Esophagus squamous epithelium (tissue), 5 donors: ENCODE results near the gene IFRD1. TPM values are rescaled to one million over a fixed set of nuclear protein-coding genes. Genes with fewer than 3 reads are reported as not detected.

Source experiments
- DNase-seq: peaks from one replicate; lab custom pipeline; 2025; lab: John Stamatoyannopoulos, UW
- H3K27ac ChIP-seq, 4 donors: fragments of 200-600 bp; sonication (generic); one replicate each; pipeline ENCODE4 v1.5.1; 2016 to 2019; ENCODE audit warnings: mild to moderate bottlenecking in 1 of 4
- H3K27me3 ChIP-seq, 4 donors: fragments of 200-600 bp; sonication (generic); 1 replicate in 3 of 4; 2 replicates in 1 of 4; pipeline versions ENCODE4 v1.5.1 to v1.6.0; 2017 to 2021; ENCODE audit warnings: antibody characterized with exemption in 1 of 4
- H3K36me3 ChIP-seq, 3 donors: fragments of 200-600 bp; sonication (generic); one replicate each; pipeline ENCODE4 v1.5.1; 2016 to 2019
- H3K4me1 ChIP-seq, 3 donors: fragments of 200-600 bp; sonication (generic); one replicate each; pipeline ENCODE4 v1.5.1; 2017 to 2019
- H3K4me3 ChIP-seq, 4 donors: fragments of 200-600 bp; sonication (generic); 1 replicate in 3 of 4; 2 replicates in 1 of 4; pipeline ENCODE4 v1.5.1; 2016 to 2019; ENCODE audit warnings: mild to moderate bottlenecking in 2 of 4, moderate library complexity in 1 of 4
- H3K9me3 ChIP-seq, 3 donors: fragments of 200-600 bp; sonication (generic); one replicate each; pipeline ENCODE4 v1.5.1; 2016 to 2019
- POLR2A ChIP-seq, 4 donors: fragments of 450-650 bp; IDR thresholded peaks; one replicate each; pipeline ENCODE4 v1.6.1; 2017; ENCODE audit warnings: antibody characterized with exemption in 4 of 4, mild to moderate bottlenecking in 4 of 4, moderate library complexity in 3 of 4
- WGBS, 2 donors: methylation state at CpG; one replicate each; pipeline ENCODE4 v1.1.5; 2018; 5-methylcytosine and 5-hydroxymethylcytosine counted together
- intact Hi-C: fragments of 100-400 bp; cut with DNase I; formaldehyde crosslinking; loops from one replicate; pipeline ENCODE4 v1.15.0; 2022
- total RNA-seq, 4 donors: library from RNA; depleted of rRNA; stranded (reverse); fragments of >200 nt; gene quantifications; one replicate each; pipeline ENCODE4 v1.1.0, GENCODE V29; 2016
- TF ChIP-seq, protein P1 (sequence below), 6 experiments: fragments of 450-650 bp in 4 of 6; fragments of 200-600 bp in 2 of 6; sonication (generic) in 2 of 6; IDR thresholded peaks; one replicate each; pipeline ENCODE4 v1.5.1; 2016 to 2019; ENCODE audit warnings: antibody characterized with exemption in 6 of 6, mild to moderate bottlenecking in 4 of 6, moderate library complexity in 4 of 6
- donor health status: DM: yes; HTN: yes; CAD: no.

IFRD1 gene
- total RNA-seq, 4 donors from 2014 or later = 19.4 to 52.1 (median 31.1) TPM

DNA sequence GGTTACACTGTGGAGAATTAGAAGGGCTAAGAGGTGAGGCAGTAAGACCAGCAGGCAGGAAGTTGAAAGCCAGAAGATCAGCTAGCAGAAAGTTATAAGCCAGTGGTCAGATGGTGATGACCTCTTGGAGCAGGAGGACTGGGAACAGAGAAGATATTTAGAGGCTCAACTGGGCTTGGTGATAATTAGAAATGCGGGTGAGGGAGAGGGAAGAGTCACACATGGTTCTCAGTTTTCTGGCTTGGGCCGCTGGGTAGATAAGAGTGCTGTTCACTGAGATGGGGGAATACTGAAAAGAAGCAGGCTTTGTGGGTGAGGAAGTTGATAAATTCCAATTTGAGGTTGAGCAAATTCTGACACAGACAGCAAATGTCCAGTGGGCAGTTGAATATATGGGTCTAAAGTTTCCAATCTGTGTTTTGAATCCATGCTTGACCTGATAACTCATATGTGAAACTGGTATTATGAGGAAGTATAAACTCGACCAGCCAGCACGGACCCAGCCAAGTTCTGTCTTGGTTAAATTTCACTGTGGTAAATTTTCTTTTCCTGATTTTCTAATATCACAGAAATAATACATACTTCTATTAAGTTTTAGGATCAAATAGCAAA lies 53.2 kb downstream of the IFRD1 start:
- Histone ChIP-seq H3K9me3 (no peaks in the 10 kb centered on the region), H3K27ac (no peak overlapping the region), H3K4me3 (no peak overlapping the region), H3K27me3 (no peaks in the 10 kb centered on the region), H3K4me1 (peaks cover 0 to 23% (median 0%) of the 10 kb centered on the region in 3 donors), H3K36me3 (no peaks in the 10 kb centered on the region)
- intact Hi-C loops = no loop called here
- TF ChIP-seq, protein P1, sequence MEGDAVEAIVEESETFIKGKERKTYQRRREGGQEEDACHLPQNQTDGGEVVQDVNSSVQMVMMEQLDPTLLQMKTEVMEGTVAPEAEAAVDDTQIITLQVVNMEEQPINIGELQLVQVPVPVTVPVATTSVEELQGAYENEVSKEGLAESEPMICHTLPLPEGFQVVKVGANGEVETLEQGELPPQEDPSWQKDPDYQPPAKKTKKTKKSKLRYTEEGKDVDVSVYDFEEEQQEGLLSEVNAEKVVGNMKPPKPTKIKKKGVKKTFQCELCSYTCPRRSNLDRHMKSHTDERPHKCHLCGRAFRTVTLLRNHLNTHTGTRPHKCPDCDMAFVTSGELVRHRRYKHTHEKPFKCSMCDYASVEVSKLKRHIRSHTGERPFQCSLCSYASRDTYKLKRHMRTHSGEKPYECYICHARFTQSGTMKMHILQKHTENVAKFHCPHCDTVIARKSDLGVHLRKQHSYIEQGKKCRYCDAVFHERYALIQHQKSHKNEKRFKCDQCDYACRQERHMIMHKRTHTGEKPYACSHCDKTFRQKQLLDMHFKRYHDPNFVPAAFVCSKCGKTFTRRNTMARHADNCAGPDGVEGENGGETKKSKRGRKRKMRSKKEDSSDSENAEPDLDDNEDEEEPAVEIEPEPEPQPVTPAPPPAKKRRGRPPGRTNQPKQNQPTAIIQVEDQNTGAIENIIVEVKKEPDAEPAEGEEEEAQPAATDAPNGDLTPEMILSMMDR (IDR thresholded peaks at IDR 0.05) = no peak
- DNase-seq = no peak
- WGBS, 2 donors = 71 to 77% methylated on average over 4 of the region's 4 CpGs

DNA sequence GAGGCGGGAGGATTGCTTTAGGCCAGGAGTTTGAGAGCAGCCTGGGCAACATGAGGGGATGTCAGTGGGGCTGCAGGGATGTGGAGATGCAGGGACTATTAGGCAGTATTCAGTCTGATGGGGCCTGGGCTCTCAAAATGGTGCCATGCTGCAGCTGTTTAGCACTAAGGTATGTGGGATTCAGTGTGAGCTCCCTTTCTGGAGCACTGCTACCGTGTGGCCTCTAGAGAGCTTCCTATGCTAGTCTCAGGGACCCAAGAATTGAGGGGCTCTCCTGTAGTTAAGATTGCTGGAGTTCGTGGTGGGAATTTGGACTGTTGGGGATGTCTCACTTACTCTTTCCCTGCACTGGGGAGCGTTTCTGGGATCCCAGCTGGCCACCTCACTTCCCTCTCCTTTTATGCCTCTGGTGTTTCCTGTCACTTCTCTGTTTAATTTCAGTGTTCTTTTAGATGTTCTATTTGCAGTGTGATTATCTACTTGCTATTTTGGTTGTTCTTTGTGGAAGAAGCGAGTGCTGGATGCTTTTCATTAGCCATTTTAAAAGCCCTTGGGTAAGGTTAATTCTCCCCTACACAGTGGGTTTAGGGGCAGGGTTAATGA lies 53.9 kb downstream of the IFRD1 start:
- intact Hi-C loops = no loop called here
- Histone ChIP-seq H3K4me1 (peaks cover 0 to 23% (median 0%) of the 10 kb centered on the region in 3 donors), H3K36me3 (no peaks in the 10 kb centered on the region), H3K4me3 (no peak overlapping the region), H3K27ac (no peak overlapping the region), H3K27me3 (no peaks in the 10 kb centered on the region), H3K9me3 (no peaks in the 10 kb centered on the region)
- no peak for TF ChIP-seq POLR2A (IDR thresholded peaks at IDR 0.05)
- TF ChIP-seq, protein P1 (IDR thresholded peaks at IDR 0.05) = no peak
- 90 to 91% methylated on average over 4 to 5 of the region's 5 CpGs for WGBS, 2 donors
- no peak for DNase-seq

DNA sequence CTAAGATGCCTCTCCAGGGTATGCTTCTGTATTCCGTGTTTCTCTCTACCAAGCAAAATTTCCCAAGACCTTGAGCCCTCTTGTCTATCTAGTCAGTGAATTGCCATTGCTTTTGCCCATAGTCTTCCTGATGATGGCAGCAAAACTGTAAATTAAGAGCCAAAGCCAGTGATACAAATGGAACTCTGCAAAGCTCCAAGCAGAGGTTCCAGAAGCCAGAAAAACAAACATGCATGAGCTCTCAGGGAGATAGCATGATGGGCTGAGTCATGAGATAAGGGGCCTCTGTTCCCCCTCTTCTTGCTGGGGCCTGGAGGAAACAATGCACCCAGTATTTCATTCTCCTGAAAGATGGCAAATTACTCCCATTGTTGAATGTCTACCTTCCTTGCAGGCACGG lies 55.2 kb downstream of the IFRD1 start:
- TF ChIP-seq, protein P1 (IDR thresholded peaks at IDR 0.05) = no peak
- no peak for TF ChIP-seq POLR2A (IDR thresholded peaks at IDR 0.05)
- 87 to 96% methylated on average over 2 of the region's 2 CpGs for WGBS, 2 donors
- Histone ChIP-seq H3K27ac (no peak overlapping the region), H3K9me3 (no peaks in the 10 kb centered on the region), H3K27me3 (no peaks in the 10 kb centered on the region), H3K36me3 (no peaks in the 10 kb centered on the region), H3K4me1 (peaks cover 0 to 23% (median 0%) of the 10 kb centered on the region in 3 donors), H3K4me3 (no peak overlapping the region)
- DNase-seq = no peak
- intact Hi-C loops = no loop called here

DNA sequence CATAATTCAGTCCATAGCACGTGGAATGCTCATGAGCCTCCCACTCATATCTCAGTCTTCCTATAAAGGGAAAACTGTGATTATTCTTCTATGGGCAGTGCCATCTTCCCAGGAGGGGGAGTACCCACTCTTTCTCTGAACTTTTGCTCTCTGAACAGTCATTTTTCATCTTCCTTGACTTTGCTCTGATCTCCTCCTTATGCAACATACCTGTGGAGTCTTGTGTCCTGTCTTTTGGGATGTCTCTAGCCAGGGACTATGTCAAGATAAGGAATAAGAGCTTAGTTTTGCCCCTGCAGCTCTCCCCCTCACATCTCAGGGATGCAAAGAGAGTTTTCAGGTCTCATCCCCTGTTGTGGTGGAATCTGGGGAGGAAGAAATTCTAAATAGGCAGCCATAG lies 58.1 kb downstream of the IFRD1 start:
- 58 to 62% methylated on average over 1 of the region's 1 CpG for WGBS, 2 donors
- H3K4me3 ChIP-seq = no peak overlapping the region
- no peak overlapping the region for H3K27ac ChIP-seq
- no peak for DNase-seq
- no peaks in the 10 kb centered on the region for H3K27me3 ChIP-seq
- H3K9me3 ChIP-seq = no peaks in the 10 kb centered on the region
- H3K4me1 ChIP-seq = peaks cover 0 to 2% (median 0%) of the 10 kb centered on the region in 3 donors
- no peaks in the 10 kb centered on the region for H3K36me3 ChIP-seq
- TF ChIP-seq, protein P1 (IDR thresholded peaks at IDR 0.05) = no peak
- TF ChIP-seq POLR2A (IDR thresholded peaks at IDR 0.05) = no peak
- intact Hi-C loops = no loop called here

DNA sequence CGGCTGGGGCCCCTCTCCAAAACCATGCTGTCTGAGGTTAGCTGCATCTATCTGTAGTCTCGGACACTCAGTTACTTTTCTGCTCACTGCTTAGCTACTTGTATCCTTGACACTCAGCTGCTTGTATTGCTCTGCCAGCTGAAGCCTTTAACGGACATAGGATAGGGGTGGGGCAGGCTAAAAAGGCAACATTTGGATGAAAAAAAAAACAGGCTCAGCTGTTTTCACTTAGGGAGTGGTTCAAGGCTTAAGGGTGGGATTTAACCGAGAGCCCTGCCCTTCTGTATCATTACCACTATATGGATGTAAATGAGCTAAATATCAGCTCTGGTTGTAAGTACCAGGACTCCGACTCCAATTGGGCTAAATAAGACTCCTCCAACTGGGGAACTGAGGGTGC lies 59.1 kb downstream of the IFRD1 start:
- no peaks in the 10 kb centered on the region for H3K27me3 ChIP-seq
- H3K27ac ChIP-seq = no peak overlapping the region
- no peak overlapping the region for H3K4me3 ChIP-seq
- TF ChIP-seq, protein P1 (IDR thresholded peaks at IDR 0.05) = no peak
- TF ChIP-seq POLR2A (IDR thresholded peaks at IDR 0.05) = no peak
- intact Hi-C loops = no loop called here
- H3K36me3 ChIP-seq = no peaks in the 10 kb centered on the region
- H3K9me3 ChIP-seq = no peaks in the 10 kb centered on the region
- 71 to 75% methylated on average over 5 of the region's 5 CpGs for WGBS, 2 donors
- H3K4me1 ChIP-seq = no peaks in the 10 kb centered on the region
- DNase-seq = no peak
